Measurements from ENCODE around the gene TNFSF9.

The TNFSF9 gene

GRCh38 chr19:6499052-6499790 is 31.6 kb upstream of the TNFSF9 start:
- TF ChIP-seq GATA2 (IDR thresholded peaks at IDR 0.05; ENCODE audit: low read depth, low read length) (no peak), GATA3 (IDR thresholded peaks at IDR 0.05; ENCODE audit: low read depth, low read length) (no peak)

DNA sequence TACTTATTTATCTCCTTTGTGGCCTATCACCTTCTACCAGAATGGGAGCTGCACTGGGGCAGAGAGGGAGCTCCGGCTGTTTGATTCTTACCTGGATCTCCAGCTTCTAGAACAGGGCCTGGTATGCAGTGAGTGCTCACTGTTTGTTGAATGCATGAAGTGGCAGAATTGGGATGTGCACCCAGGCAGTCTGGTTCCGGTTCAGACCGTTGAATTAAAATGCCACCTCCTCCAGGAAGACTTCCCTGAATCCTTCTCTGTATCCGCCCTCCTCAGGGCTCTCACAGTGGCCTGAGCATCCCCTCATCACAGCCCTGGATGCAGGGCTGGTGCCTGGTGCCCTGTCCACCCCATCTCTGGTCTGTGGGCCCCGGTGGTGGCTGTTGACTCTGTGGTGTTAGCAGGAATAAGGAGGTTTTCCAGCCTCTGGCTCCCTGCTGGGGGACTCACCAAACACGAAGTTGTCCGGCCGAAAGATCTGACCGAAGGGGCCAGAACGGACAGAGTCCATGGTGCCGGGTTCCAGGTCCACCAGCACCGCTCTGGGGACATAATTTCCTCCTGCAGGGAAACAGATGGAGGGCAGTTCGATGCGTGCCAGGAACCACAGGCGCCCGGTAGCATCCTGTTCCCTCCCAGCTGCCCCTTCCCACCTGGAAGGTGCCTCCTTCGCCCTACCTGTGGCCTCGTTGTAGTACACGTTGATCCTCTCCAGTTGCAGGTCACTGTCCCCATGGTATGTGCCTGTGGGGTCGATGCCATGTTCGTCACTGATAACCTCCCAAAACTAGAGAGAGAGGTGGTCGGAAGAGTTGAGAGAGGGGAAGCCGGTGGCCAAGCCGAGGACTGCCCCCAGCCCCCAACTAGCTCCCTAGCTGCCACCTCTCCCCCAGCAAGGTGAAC is 29.7 kb upstream of the TNFSF9 start:
- TF ChIP-seq GATA3 (IDR thresholded peaks at IDR 0.05; ENCODE audit: low read depth, low read length), result no peak
- TF ChIP-seq GATA2 (IDR thresholded peaks at IDR 0.05; ENCODE audit: low read depth, low read length), result no peak

GRCh38 chr19:6501740-6502648 is 28.8 kb upstream of the TNFSF9 start, which contains the start of gene TUBB4A:
Gene TUBB4A (minus strand): TSS chr19:6502309. CDS start chr19:6502212, 97 bp downstream.
- no peak for TF ChIP-seq GATA3 (IDR thresholded peaks at IDR 0.05; ENCODE audit: low read depth, low read length)
- no peak for TF ChIP-seq GATA2 (IDR thresholded peaks at IDR 0.05; ENCODE audit: low read depth, low read length)

GRCh38 chr19:6503407-6504201 is 27.2 kb upstream of the TNFSF9 start:
- no peak for TF ChIP-seq GATA2 (IDR thresholded peaks at IDR 0.05; ENCODE audit: low read depth, low read length)
- TF ChIP-seq GATA3 (IDR thresholded peaks at IDR 0.05; ENCODE audit: low read depth, low read length), result no peak

- no peak for TF ChIP-seq GATA3 (IDR thresholded peaks at IDR 0.05; ENCODE audit: low read depth, low read length)
- no peak for TF ChIP-seq GATA2 (IDR thresholded peaks at IDR 0.05; ENCODE audit: low read depth, low read length)
These were observed 21.5 kb upstream of the TNFSF9 start for GRCh38 chr19:6509118-6509971.

DNA sequence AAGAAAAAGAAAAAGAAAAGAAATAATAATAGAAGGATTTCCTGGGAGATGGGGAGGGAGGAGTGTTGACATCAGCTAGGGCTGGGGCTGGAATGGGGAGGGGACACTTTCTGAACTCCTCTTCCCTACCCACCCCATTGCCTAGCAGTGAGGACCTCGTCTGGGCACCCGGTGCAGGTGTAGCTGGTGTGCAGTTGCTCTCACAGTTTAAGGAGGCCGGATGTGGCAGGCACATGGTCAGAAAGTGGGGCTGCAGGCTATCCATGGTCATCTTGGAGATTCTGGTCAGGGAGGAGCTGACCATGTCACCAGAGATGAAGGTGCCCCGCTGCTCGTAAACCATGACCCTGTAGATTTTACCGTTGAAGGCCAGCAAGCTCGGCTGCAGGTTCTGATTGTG is 20.2 kb upstream of the TNFSF9 start:
- TF ChIP-seq GATA3 (IDR thresholded peaks at IDR 0.05; ENCODE audit: low read depth, low read length) (no peak), GATA2 (IDR thresholded peaks at IDR 0.05; ENCODE audit: low read depth, low read length) (no peak)

GRCh38 chr19:6514089-6514488 is 16.7 kb upstream of the TNFSF9 start:
- no peak for TF ChIP-seq GATA3 (IDR thresholded peaks at IDR 0.05; ENCODE audit: low read depth, low read length)
- no peak for TF ChIP-seq GATA2 (IDR thresholded peaks at IDR 0.05; ENCODE audit: low read depth, low read length)

DNA sequence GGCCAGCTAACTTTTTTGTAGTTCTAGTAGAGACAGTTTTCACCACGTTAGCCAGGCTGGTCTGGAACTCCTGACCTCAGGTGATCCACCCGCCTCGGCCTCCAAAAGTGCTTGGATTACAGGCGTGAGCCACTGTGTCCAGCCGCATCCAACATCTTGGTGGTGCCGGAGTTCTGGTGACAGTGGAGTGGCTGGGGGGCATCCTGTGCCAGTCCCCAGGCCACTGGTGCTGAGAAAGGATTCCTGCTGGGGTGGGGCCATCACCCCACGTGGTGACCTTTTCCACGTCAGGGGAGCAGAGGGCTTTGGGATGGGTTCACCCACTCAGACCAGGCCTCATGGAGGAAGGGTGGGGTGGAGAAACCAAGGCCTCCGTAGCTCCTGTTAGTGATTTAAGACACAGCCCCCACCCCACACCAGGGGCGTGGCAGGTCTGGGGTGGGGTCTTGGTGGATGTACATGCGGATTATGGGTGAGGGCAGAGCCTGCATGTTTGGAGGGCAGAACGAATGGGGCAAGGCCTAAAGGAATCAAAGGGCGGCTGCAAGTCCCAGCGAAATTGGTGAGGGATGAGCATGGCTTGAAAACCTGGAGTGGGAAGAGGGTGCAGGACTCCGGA is 15.8 kb upstream of the TNFSF9 start:
- no peak for TF ChIP-seq GATA2 (IDR thresholded peaks at IDR 0.05; ENCODE audit: low read depth, low read length)
- no peak for TF ChIP-seq GATA3 (IDR thresholded peaks at IDR 0.05; ENCODE audit: low read depth, low read length)

DNA sequence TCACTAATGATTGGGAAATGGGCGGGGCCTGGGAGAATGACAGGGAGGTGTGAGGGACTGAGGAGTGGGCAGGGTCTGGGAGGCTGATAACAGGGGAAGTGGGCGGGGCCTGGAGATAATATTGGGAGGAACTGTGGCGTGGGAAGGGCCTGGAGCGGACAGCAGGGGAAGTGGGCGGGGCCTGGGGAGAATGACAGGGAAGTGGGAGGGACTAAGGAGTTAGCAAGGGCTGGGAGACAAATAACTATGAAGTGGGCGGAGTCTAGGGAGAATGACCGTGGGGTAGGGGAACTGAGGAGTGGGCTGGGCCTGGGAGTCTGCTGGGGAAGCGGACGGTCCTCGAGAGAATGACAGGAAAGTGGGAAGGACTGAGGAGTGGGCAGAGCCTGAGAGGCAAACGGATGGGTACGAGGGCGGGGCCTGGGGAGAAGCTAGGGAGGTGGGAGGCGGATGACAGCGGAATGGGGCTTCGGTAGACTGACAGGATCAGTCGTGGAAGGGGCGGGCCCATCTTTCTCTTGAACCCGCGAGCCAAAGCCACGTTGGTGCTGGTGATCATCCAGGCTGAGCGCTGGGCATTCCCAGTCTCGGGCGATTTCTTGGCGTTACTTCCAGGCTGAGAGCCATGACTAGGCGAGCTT is 14.7 kb upstream of the TNFSF9 start:
- no peak for TF ChIP-seq GATA3 (IDR thresholded peaks at IDR 0.05; ENCODE audit: low read depth, low read length)
- no peak for TF ChIP-seq GATA2 (IDR thresholded peaks at IDR 0.05; ENCODE audit: low read depth, low read length)

DNA sequence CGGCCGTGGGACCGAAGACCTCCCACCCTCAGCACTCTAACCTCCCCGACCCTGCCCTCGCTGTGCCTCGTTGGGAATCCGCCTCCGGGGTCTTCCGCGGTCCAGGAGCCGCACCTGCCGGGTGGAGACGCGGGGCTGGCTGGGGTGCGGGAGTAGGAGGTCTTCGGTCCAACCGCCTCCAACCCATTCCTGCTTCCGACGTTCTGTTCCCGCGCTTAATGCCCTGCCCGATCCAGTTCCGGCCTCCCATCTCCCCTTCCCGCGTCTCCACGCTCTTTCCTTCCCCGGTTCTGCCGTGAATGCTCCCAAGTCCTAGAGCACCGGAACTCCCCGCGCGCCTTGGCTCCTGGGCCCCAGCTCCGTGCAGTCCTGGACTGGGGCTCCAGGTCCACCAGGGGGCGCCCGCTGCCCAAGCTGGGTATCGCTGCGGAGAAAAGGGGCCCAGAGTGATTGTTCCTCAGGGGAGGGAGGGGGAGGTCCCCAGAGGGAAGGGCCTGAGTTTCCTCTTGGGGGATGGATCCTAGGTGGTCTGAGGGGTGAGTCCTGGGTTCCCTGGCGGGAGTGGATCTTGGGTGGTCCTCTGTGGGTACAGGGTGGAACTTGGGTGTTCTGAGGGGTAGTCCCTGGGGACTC is 14.1 kb upstream of the TNFSF9 start:
- no peak for TF ChIP-seq GATA3 (IDR thresholded peaks at IDR 0.05; ENCODE audit: low read depth, low read length)
- TF ChIP-seq GATA2 (IDR thresholded peaks at IDR 0.05; ENCODE audit: low read depth, low read length), result no peak
